Measurements from ENCODE around the gene HAUS6.

DNA sequence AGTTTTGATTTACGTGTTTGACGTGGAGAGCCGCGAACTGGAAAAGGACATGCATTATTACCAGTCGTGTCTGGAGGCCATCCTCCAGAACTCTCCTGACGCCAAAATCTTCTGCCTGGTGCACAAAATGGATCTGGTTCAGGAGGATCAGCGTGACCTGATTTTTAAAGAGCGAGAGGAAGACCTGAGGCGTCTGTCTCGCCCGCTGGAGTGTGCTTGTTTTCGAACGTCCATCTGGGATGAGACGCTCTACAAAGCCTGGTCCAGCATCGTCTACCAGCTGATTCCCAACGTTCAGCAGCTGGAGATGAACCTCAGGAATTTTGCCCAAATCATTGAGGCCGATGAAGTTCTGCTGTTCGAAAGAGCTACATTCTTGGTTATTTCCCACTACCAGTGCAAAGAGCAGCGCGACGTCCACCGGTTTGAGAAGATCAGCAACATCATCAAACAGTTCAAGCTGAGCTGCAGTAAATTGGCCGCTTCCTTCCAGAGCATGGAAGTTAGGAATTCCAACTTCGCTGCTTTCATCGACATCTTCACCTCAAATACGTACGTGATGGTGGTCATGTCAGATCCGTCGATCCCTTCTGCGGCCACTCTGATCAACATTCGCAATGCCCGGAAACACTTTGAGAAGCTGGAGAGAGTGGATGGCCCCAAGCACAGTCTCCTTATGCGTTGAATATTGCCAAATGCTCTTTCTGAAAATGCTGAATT, 52.6 kb downstream of the HAUS6 start:
- TF ChIP-seq, protein P1, sequence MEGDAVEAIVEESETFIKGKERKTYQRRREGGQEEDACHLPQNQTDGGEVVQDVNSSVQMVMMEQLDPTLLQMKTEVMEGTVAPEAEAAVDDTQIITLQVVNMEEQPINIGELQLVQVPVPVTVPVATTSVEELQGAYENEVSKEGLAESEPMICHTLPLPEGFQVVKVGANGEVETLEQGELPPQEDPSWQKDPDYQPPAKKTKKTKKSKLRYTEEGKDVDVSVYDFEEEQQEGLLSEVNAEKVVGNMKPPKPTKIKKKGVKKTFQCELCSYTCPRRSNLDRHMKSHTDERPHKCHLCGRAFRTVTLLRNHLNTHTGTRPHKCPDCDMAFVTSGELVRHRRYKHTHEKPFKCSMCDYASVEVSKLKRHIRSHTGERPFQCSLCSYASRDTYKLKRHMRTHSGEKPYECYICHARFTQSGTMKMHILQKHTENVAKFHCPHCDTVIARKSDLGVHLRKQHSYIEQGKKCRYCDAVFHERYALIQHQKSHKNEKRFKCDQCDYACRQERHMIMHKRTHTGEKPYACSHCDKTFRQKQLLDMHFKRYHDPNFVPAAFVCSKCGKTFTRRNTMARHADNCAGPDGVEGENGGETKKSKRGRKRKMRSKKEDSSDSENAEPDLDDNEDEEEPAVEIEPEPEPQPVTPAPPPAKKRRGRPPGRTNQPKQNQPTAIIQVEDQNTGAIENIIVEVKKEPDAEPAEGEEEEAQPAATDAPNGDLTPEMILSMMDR (optimal IDR thresholded peaks at IDR 0.05 in 1 of 3, IDR thresholded peaks at IDR 0.05 in 1 of 3, conservative IDR thresholded peaks at IDR 0.05 in 1 of 3; ENCODE audit: extremely low read depth in 1 of 3, insufficient read depth in 2 of 3, low read length in 3 of 3): no peak
- no peak for TF ChIP-seq EZH2 (IDR thresholded peaks at IDR 0.05; ENCODE audit: low read length)

Data from keratinocyte (primary cell).